ENCODE results near the gene KCND1.

Gene KCND1

DNA sequence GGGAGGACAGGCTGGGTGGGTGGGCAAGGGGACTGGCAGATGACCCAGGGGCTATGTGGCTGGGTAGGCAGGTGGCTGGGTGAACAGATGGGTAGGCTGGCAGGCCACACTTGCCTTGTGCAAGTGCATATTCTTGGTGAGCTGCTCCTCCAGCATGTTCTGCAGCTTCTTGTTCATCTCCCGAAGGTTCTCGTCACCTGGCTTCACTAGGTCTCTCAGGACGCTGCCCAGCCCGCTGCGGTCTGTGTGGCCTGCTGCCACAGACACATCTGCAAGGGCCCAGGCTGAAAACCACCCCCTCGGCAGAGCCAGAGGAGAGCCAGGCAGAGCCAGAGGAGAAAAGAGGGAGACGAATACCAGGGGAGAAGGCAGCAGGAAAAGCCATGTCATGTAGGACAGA is 3.4 kb upstream of the KCND1 start:
- no peak for DNase-seq (ENCODE audit: insufficient read length, low spot score)
- no peak for FAIRE-seq

DNA sequence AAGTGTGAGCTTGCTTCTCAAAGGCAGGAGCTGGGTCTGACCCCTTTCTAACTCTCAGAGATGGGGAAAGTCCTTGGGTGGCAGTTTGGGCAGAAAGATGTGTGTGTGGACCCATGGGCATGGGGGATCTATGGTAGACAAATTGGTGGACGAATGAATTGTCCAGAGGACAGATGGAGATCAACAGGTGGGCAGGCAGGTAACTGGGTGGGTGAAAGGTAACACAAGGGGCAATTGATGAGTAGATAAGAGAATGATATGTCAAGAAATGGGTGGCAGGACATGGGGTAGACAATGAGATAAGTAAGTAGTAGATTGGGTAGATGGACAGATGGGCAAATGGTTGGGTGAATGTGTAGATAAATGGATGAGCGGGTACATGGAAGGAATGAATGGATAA is 2.9 kb upstream of the KCND1 start:
- FAIRE-seq (no peak), DNase-seq (ENCODE audit: insufficient read length, low spot score) (no peak)

DNA sequence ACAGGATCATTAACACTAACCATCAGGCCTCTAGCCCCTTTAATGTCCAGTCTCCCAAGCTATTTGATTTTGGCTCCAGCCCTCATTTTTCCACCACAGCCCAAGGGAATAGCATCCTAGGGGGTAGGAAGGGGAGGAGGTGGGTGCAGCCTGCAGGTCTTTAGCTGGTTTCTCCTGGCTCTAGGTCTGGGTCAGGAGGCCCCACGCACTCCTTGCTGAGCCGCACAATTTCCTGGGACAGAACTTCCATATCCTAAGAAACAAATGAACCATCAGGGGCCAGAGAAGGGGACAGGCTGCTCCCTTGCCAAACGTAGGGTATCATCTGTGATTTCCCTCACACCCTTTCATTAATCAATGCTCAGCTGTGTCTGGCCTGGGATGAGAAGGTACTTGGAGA is 2.4 kb upstream of the KCND1 start:
- DNase-seq (ENCODE audit: insufficient read length, low spot score) (no peak), FAIRE-seq (no peak)

DNA sequence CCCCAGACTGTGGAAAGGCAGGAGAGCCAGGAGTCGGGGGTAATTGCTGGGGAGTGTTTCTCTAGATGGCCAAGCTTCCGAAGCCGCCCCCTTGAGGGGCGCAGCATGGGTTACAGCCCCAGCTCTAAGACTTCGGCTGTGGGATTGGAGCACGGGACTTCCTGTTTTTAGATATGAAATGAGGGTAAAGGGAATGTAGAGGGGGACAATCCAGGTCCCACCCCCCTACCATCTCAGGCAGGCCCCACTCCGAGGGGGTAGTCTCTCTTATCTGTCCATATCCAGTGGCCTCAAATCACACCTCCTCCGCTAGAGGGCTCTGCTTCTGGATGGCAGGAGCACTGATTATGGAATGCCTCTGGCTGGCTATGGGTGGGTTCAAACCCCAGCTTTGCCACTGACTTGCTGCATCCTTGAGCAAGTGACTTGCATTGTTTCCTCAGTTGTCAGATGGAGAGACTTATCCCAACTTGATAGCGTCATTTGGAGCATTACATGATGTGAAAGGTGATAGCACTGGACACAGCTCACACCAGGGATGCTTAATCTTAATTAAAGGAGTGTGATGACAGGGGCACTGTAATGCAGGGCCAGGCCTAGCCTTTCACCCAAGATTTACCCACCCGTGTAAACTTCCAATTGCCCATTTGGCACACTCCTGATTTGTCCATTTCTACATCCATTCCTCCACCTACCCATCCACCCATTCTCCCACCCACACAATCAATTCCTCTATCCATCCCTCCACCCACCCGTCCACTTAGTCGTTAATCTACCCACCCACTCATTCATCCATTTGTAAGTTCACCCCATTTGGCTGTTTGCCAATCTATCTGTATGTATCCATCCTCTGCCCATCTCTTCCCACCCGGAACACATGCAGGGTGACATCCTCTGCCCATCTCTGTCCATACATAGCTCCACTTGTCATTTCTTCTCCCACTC is 848 bp upstream of the KCND1 start:
- FAIRE-seq (no peak), DNase-seq (ENCODE audit: insufficient read length, low spot score) (peak; percentile 24)

DNA sequence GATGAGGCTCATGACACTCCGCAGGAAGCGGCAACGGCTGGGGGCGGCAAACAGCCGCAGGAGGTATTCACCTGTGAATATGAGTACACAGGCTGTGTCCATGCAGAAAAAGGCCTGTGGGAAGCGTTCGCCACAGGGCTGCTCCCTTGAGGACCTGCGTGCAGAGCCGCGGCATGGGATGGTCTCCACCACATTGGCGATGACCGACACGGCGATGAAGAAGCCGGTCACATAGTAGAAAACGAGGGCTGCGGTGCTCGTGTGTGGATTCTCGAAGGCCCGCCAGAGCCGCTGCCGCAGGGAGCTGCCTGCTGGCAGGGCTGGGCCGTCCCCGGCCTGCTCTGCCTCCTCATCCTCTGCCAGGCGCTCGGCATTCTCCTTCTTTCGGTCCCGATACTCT is 2.2 kb downstream of the KCND1 start:
- no peak for DNase-seq (ENCODE audit: insufficient read length, low spot score)
- no peak for FAIRE-seq

DNA sequence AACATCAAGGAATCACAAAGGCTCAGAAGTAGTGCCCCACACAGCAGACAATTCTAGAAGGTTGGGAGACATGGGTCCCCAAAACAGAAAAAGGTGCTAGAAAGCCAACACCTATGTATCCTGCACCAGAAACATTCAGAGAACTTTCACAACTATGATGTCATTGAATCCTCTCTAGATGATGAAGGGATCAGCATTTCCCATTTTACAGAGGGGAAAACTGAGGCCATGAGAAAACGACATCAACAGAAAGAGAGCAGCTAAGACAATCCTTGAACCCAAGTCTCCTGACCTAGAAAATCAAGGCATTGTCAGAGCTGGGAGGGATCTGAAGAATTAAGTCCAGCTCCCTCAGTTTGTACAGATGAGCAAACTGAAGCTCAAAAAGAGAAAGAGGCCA is 3.3 kb downstream of the KCND1 start:
- DNase-seq (ENCODE audit: insufficient read length, low spot score) (no peak), FAIRE-seq (no peak)

DNA sequence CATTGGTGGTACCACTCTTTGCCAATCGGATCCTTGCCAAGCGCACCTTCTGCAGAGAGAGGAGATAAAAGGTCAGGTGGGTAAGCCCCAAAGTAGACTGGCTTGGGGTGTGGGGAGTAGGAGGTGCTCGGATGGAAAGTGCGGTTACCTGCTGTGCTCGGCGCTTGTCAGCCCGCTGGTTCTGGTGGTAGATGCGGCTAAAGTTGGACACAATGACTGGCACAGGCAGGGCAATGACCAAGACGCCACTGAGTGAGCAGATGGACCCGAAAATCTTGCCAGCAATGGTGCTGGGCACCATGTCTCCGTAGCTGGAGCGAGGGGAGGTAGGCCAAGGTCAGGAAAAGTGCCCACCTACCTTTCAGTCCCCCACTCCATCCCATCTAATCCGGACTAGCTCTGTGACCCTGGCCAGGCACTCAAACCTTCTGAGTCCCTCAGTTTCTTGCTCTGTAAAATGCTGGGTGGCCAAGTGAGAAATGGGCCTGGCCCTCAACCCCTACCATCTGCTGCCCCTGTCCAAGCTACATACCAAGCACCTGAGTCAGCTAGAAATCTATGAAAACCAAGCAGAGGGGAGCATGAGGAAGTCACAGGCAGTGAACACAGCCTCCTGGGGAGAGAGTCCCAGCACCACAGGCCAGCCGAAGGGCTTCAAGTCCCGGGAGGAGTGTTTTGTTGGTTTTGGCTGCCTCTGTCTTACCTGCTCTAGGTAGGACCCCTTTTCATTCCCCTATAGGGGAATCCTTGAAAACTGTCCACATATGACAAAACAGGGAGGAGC is 4.7 kb downstream of the KCND1 start:
- FAIRE-seq, result no peak

DNA sequence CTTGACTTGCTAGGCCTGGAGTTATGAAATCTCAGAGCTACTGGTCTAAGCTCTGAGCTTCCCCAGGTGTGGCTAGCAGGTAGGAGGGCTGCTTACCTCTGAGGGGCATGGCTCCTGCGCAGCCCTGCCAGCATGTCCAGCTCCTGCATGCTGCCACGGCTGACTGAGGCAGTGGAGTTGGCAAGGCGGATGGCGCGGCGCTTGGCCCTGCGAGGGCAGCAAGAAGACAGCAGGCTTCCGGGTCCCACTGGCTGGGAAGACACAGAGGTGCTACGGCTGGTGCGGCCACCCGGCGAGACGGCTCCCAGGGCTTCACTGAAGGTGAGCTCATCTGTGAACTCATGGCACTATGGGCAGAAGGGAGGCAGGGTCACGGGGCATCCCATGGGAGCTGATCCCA is 5.7 kb downstream of the KCND1 start:
- FAIRE-seq, result no peak
- no peak for DNase-seq (ENCODE audit: insufficient read length, low spot score)

More for the DNA sequence above, 4.7 kb downstream of the KCND1 start:
- peak; percentile 26 for DNase-seq (ENCODE audit: insufficient read length, low spot score)

DNA sequence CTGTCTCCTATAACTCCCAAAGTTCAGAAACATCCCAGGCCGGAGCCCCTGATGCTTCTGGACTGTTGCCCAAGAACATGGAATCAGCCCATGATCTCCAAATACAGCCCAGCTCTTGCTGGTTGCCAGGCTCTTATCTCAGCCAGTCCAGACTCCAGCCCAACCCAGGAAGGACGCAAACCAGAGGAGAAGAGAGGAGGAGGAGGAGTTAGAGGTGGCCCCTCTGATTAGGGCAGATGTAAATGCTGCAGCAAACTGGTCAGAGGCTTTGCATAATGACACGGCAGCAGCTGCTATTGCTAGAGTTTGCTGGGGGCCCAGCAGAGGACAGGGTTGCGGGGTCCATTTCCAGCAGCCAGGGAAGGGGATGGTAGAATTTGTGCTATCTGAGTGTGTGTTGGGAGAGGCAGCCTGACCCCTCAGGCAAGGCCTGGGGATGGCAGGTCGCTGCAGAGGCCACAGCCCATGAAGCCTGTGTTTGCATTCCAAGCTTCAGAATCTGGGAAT is 10.0 kb downstream of the KCND1 start:
- FAIRE-seq (no peak), DNase-seq (ENCODE audit: insufficient read length, low spot score) (no peak)

DNA sequence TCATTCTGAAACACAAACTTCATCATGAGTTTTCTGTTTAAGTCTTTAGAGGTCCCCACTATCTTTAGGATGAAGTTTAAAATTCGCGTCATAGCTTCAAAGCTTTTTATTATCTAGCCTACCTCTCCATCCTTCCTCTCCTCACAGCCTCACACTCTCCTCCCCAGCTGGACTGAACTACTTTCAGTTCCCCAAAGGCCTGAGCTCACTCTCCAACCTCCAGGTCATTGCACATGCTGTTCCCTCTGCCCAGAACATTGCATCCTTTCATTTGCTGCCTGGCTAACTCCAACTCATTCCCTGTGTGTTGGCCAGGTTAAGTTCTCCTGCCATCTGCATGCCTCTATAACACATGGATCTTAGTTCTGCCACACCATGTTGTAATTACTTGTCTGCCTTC is 11.4 kb downstream of the KCND1 start:
- FAIRE-seq (no peak), DNase-seq (ENCODE audit: insufficient read length, low spot score) (no peak)

DNA sequence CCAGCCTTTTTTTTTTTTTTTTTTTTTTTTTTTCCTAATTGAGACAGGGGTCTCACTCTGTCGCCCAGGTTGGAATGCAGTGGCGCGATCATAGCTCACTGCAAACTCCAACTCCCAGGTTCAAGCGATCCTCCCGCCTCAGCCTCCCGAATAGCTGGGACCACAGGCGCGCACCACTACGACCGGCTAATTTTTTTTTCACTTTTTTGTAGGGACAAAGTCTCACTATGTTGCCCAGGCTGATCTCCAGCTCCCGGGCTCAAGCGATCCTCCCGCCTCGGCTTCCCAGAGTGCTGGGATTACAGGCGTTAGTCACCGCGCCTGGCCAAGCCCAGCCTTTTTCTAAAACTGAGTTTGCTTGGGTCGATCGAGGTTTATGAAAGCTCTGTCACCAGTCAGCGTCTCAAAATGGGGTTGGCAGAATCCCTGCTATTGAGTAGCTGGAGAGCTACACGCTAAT is 13.0 kb downstream of the KCND1 start:
- DNase-seq (ENCODE audit: insufficient read length, low spot score) (no peak), FAIRE-seq (no peak)

DNA sequence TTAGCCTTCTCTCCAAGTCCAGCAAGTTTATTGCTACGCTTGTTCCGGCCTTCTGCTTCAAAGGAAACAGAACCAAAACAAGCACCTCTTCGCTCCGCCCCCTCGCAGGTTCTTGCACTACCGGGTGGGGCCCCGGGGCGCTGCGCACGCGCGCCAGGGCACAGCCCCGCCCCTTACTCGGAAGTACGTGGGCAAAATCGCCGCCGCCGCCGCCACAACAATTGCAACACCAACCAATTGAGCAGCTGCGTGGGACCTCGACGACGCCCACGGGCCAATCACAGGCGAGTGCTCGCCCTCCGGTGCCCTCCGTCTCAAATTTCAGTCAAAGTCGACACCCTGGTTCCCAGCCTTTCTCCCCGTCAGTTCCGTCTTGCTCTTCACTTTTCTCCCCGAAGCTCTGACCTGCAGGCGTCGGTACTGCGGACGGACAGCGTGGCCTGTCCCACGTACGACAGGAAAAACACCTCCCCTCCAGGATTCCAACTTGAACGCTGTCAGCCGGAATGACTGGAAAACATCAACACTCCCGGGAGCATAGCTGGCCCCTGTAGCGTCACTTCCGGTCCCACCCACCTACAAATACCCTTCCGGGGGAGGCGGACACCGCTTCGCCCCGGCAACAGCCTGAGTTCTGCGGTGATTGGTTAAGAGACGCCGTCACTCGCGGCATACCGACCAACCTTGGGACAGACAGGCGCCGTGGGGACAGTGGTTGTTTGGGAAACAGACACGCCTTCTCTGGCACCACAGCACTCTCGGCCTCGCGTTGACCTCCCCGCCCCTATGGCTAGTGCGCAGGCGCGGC is 13.6 kb downstream of the KCND1 start:
- DNase-seq (ENCODE audit: insufficient read length, low spot score) (peak; percentile 92), FAIRE-seq (no peak)

DNA sequence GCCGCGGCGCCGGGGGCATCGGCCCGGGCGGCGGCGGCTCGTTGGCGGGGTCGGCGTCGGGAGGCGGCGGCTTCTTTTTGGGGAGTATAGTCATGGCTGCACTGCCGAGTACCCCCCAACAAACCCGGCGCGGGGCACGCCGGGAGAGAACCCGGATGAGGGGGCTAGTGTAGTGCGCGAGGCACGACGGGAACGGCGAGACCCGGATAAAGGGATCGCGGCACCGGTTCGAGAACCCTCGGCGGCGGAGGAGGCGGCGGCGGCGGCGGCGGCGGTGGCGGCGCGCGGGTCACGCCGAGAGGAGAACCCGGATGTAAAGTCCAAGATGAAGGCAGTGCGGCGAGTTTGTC is 14.2 kb downstream of the KCND1 start, which contains the start of gene OTUD5:
Gene OTUD5, minus strand, starts transcription at position 131 of the 350 bp plus-strand sequence. Its CDS starts 37 bp downstream, at position 94.
- FAIRE-seq (no peak), DNase-seq (ENCODE audit: insufficient read length, low spot score) (peak; percentile 41)

DNA sequence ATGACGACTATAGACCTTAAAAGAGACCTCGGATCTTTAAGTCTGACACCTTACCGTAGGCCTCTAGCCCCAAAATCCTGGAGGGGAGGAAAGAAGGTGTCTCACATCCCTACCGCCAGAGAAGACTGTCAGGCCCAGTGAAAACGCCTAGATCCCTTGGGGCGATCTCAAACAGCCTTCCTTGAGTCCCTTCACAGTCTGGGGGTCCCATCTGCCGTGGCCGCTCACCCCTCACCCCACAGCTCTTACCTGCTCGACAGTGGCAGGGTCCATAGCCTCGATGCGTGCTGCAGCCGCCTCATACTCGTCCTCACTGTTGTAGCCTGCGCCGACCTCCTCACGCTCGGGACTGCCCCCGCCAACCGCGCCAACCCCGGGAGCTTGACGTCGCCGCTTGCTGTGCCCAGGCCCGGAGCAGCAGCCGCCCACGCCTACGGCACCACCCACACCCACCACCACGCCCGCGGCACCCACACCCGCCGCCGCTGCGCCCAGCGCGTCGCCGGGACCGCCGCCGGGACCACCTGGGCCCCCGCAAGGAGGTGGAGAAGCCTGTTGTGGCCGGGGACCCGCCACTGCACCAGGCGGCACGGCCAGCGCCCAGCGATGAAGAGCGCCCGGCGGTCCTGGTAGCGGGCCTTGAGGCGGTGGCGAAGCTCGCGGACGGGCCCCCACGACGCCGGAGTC is 14.8 kb downstream of the KCND1 start:
- no peak for FAIRE-seq
- no peak for DNase-seq (ENCODE audit: insufficient read length, low spot score)

DNA sequence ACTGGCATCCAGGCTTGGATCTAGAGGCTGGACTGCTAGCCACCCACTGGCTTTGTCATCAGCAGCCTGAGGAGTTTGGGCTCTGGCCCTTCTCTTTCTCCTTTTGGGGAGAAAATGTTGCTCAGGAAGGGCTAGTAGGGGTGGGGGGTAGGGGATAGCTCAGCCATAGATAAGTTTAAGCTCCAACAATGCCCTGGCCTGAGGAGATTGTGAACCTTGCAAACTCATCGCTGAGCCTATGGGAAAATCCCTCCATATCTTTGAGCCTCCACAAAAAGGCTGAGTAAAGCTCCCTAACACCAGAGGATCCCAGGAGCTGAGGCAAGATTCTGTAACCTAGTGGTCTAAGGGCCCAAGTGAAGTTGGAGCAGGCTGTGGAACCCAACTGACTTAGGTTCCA is 23.1 kb downstream of the KCND1 start:
- no peak for FAIRE-seq
- DNase-seq (ENCODE audit: insufficient read length, low spot score), result no peak

DNA sequence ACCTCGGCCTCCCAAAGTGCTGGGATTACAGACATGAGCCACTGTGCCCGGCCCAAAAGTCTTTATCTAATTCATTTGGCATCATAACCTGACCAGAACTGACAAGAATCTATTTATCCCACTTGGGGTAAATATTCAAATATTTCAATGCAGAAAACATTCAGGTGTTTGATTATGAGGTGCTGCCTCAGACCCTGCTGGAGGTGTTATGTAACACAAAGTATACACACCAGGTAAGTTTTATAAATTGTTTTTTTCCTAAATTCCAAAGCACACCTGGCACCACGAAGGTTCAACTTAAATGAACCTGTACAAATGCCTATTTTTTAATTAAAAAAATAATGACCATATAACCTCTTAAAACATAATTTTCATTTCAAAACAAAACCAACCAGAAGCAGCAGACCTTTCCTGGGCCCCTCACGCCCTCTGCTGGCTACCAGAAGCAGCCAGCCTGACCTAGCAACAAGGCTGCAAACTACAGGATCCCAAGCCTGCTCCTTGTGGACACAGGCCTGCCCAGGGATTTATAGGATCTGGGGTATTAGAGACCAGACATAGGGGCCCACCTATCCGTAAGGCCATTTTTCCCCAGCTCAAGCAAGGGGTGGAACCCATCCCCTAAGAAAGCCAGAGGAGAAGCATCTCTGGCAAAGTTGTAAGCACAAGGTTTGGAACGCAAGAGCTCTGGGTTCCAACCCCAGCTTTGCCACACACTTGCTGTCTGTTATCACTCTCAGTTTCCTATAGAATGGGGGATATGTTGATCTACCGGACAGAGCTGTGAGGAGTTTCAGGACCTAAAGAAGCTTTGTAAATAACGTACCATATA is 25.9 kb downstream of the KCND1 start:
- DNase-seq (ENCODE audit: insufficient read length, low spot score) (peak; percentile 22), FAIRE-seq (no peak)

DNA sequence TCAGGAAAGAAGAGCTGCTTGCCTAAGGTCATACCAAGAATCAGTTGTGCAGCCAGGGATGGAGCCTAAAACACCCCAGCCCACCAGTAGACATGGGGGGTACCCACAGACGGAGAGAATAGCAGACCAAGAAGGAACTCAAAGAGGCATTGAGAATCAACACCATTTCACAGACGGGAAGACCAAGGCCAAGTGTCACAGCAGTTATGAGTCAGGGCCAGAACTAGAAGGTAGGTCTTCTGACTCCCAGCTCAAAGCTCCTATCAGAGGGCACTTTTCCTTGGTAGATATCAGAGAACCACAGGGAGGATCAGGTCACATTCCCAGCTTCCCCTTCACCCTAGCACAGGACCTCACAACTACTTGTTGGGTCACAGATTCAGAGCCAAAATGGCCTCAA is 28.7 kb downstream of the KCND1 start:
- FAIRE-seq, result no peak
- no peak for DNase-seq (ENCODE audit: insufficient read length, low spot score)

DNA sequence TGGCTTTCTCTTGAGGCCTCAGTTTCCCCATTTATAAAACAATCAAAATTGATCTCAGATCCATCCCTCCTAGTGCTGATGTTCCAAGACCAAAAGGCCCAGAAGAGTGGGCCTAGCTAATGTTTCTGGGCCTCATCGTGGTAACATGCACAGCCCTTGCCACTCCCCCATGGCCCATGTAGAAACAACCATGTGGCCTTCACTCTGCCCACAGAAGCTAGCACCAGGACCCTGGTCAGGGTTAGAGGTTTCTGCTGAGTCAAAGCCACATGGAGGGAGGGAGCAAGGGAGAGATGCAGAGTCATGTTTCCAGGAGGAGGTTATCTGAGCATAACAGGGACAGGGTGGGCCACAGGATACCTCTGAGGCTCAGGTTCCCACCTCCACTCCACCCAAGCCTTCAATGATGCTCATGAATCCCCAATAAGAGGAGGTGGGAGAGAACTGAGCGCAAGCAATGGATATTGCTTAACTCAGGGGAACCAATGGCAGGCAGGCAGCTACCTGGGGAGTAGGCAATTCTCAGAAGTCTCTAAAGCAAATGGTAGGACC is 31.2 kb downstream of the KCND1 start:
- DNase-seq (ENCODE audit: insufficient read length, low spot score), result no peak
- FAIRE-seq, result no peak
